GM19043 (cell line): ENCODE results near the gene PRTG.
"Not testable (repeated sequence)": the region's sequence is repeated elsewhere in the genome, so short reads cannot be mapped to it uniquely, and the experiment has no call there.

Experiments
- ATAC-seq: cut with Tn5 transposase; IDR thresholded peaks from one replicate; pipeline ENCODE4 v1.9.1; 2021; ENCODE audit warnings: low read depth; ENCODE audit not compliant: unreplicated experiment

Gene PRTG

DNA sequence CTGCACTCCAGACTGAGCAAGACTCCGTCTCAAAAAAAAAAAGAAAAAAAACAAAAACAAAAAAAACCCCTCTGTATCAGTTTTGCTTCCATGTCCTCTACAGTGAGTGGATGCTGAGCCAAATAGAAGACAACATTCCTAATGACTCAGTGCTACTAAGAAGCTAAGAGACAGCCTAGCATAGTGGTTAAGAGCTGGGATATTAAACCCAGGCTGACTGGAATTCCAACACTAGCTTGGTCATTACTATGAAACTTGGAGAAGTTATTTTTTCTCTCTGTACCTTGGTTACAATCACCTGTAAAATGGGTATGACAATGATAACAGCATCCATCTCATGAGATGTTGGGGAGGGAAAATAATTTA is 93.9 kb downstream of the PRTG start:
- no peak for ATAC-seq

DNA sequence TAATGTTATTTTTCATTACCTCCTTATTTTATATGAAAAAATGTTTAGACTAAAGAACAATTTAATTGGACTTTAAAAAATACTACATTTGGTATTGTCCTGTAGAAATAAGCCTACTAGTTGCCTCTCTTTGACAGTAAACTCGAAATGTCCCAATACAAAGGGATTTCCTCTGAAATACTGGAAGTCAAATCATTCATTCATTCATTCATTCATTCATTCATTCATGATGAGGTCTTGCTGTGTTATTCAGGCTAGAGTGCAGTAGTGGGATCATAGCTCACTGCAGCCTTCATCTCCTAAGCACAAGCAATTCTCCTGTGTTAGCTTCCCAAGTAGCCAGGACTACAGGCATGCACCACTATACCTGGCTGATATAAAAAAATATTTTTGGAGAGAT is 104.2 kb downstream of the PRTG start:
- ATAC-seq, result no peak

DNA sequence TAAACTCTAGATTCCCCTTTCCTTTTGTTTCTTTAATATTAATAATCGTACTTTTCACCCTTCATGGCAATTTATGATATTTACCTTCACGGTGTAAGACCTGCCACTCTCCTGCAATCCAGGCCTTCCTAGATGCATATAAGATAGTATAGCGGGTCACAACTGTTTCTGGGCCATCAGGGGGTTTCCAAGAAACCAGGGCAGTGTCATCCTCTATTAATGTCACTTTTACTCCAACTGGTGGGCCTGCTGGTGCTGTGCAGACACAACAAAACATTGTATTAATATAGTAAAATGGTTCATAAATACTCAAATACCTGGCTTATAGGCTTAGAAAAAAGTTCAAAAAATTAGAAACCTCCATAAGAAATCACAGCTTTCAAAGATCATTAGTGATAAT is 105.9 kb downstream of the PRTG start:
- no peak for ATAC-seq

DNA sequence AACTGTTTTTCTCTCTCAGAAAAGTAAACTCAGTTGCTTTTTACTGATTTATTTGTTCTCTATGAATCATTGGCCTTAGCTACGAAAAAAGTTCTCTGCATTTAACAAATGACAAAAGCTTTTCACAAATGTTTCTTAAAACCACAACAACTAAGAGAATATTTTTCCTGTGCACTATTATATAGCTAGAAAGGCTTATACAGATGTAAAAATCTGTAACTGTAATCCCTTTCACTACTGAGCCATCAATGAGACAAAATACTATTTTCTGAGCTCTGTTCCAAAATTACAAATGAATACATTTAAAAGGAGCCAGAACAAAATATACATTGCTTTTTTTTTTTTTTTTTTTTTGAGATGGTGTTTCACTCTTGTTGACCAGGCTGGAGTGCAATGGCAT is 109.2 kb downstream of the PRTG start:
- ATAC-seq, result no peak

DNA sequence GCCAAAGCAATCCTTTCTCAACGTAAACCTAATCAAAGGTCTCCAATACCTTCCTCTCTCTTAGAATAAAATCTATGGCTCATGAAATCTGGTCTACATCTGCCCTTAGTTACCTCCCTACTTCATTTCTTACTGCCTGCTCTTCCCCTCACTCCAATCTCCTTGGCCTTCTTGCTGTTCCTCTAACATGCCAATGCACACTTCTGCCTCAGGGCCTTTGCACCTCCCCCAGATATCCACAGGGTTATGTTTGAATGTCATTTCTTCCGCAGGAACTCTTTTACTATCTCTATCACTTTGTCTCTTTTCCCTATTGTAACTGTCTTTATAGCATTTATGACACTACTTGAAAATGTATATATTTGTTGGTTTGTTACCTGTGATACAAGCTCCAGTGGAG is 110.5 kb downstream of the PRTG start:
- no peak for ATAC-seq

DNA sequence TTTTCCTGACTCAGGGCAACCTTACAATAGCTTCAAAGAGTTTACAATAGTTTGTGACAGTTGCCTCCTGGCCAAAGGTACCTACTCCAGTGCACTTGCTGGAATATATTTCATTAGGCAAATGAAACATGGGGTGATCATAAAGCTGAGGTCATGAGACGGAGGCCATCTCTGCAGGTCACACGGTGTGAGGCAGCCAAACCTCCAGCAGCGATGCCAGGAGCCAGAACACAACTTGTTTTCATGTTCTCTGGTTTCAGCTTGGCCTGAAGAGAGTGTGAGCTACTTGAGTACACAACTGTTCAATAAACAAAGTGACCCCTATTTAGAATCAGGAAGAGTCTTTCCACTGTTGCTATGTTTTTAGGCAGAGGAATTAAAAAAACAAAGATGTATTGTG is 112.1 kb downstream of the PRTG start:
- ATAC-seq, result no peak

DNA sequence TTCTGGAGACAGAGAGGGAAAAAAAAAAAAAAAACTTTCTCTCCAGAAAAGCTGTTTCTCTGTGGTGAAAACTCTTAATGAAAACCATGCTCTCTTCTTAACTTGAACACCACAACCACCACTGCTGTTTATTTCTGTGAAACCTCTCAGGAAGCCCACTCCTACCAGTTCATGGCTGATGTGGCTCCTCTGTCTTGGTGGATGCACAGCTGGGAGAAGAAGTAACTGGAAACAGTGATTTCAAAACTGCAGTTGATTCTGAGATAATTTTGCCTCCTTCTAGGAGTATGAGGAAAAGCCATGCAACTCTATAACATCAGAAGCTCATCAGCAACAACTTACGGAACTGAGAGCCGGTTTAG is 114.6 kb downstream of the PRTG start:
- ATAC-seq, result no peak

DNA sequence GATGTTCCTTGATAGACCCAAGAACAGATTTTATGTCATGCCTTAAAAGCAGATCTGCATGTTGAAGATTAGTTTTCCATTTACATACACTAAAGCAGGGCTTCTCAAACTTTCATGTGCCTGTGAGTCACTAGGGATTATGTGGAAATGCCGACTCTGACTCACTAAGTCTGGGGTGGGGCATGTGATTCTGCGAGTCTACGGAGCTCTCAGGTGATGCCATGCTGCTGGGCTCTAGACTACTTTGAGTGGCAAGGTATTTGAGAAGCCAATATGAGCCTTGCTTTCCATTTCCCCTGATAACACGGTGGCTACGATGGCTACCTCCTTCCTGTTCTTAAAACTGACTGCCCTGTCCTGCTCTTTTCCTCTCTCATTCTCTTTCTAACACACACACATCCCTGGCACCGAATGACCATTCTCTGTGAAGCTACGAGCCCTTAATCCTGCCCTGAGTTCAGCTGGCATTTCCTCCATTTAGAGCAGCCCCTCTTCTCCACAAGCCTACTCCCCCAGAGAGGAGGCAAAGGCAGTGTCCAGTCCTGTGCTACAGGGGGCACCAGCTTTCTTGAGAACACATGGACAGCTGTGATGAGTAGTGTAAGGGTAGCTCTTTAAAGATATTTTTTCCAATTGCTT is 115.1 kb downstream of the PRTG start:
- no peak for ATAC-seq

DNA sequence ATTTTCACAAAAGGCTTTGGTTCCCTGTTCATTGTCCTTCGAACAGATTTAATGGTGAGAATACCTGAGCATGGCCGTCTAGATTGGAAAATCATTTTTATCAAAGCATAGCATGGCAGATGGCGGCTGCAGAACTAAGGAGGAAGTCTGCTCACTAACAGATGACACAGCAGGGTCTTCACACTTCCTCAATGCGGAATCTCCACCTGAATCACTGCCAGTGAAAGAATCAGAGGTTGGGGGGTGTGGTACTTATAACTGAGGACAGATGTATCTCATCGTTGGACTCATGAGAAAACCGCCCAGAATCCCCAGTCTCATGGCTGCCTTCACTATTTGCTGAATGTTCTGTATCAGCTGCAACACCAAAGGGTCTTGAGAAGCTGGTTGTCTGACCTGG is 123.2 kb downstream of the PRTG start:
- no peak for ATAC-seq

DNA sequence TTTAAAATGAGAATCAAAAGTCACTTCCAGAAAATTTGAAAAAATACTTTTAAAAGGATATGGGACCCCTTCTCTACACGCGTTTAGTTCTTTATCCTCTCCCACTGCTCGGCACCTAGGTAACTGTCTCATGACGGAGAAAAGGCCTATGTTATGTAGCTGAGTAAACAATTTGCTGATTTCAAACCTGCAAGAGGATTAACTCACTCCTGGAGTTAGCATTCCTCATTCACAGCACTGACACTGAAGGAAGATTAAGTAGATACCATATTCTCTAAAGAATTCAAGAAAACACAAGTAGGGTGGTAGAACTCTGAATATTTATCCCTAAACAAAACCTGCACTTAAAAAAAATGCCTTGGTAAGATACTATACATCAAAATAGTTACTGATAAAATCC is 124.6 kb downstream of the PRTG start:
- no peak for ATAC-seq

DNA sequence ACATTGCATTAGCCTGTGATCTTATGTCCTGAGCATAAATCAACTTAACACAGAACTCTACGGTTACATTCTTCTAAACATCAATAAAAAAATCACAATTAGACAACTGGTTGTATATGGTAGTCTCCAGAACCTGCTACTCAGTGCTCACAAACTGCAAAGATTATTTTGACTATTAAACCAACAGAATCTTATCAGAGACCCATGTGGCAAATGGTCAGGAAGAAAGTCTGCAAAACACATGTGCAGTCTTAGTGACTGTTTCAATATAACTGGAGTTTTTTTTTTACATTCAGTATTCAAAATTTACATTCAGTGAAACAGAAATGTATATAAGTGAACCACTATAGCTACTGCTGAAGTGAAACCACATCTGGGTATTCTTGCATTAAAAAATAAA is 127.5 kb downstream of the PRTG start:
- no peak for ATAC-seq

DNA sequence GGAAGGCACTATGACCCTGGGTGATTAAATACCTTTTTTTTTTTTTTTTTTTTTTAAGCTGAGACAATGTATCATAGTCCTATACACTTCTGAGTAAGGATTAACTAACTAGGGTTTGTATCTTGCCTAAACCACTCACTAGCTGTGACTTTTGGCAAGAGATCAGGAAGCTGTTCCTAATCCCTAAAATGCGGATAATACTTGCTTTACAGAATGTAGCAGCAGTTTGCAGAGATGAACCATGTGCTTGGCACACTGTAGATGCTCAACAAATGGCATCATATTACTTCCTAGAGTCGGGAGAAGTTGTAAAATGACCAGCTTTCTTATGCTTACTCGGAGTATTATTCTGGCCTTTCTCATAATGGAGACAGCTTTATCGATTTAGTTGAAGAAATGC is 129.2 kb downstream of the PRTG start:
- no peak for ATAC-seq

DNA sequence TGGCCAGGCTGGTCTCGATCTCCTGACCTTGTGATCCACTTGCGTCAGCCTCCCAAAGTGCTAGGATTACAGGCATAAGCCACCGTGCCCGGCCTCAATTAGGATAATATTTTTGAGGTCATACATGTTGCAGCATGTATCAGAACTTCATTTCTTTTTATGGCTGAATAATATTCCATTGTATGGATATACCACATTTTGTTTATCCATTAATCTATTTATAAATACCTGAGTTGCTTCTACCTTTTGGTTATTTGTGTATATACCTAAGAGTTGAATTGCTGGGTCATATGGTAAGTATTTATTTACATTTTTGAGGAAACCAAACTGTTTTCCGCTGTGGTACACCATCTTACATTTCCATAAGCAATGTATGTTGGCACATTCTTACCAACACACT is 136.7 kb downstream of the PRTG start:
- ATAC-seq, result no peak

DNA sequence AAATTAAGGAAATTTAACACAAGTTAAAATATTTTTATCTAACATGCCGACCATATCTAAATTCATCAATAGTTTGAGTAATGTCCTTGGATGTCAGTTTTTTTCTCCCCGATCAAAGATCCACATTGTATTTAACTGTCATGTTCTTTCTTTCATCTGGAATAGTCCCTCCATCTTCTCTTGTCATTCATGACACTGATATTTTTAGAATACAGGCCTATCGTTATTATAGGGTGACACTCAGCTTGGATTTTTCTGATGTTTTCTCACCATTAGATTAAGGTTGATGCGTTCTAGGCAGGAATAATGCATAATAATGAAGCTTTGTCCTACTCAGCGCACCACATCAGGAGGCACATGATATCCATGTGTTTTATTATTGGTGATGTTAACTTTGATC is 141.6 kb downstream of the PRTG start:
- ATAC-seq, result no peak

DNA sequence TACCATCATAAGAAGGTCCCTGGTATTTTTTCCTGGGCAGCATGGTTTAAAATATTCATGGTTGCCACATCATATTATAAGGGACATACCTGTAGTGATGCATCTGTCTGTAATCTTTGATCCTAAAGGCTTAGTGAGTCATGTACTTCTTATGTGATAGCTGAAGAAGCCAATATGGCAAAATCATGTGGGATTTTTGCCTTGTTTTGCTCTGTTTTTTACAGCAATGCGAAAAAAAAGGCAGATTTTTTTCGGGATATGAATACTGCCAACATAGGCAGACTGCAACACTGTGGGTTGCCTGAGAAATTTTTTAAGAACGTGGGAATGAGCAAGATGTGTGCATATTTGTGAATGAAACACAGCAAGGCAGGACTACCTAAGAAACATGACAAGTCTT is 143.5 kb downstream of the PRTG start:
- no peak for ATAC-seq

DNA sequence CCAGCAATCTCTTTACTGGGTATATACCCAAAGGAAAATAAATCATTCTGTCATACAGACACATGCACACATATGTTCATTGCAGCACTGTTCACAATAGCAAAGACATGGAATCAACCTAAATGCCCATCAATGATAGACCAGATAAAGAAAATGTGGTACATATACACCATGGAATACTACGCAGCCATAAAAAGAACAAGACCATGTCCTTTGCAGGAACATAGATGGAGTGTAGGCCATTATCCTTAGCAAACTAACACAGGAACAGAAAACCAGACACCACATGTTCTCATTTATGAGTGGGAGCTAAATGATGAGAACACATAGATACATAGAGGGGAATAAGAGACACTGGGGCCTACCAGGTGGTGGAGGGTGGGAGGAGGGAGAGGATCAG is 149.9 kb downstream of the PRTG start:
- not testable (repeated sequence) for ATAC-seq

DNA sequence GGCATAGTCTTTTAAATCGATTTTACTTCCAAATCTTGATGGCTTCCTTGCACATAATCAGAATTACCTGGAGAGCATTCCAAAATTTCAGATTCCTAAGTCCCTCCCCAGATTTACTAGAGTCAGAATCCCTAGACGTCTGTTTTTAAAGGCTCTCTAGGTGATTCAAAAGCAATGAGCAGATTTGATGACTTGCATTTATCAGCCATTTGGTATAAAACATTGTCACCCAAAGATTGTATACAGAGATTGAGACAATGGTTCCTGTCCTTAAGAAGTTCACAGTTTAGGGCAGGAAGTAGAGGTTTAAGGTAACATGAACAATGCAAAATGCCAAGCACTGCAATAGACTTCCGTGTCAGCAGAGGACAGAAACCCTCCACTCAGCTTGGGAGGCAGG is 152.2 kb downstream of the PRTG start:
- no peak for ATAC-seq

DNA sequence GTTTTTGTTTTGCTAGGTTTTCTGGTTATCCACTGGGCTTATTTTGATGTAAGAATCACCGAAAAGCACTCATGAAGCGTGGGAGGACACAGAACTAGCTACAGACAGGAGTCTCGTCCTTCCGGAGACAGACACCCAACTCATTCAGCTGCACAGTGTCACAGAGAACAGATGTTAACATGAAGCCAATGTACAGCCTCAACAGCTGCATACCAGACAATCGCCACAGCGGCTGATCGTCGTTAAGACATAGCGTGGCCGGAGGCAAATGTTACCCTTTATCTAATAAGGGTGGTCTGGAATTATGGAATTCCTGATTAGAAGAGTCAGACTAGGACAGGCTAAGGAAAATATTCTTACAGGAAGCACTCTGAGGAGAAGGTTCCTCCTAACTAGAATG is 153.7 kb downstream of the PRTG start:
- ATAC-seq, result no peak

DNA sequence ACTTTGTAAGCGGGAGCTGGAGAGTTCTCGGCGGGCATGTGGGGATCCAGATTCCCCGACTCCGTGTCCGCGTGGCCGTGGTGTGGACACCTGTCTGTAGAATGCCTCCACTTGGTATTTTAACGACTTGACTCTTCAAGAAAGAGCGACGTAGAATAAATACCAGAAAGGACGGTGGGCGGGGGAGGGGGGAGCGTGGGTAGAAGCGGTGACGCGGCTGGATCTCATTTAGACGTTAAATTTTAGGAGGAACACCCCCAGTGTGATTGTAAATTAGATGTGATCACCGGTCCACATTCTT is 154.2 kb downstream of the PRTG start:
- ATAC-seq, result no peak

DNA sequence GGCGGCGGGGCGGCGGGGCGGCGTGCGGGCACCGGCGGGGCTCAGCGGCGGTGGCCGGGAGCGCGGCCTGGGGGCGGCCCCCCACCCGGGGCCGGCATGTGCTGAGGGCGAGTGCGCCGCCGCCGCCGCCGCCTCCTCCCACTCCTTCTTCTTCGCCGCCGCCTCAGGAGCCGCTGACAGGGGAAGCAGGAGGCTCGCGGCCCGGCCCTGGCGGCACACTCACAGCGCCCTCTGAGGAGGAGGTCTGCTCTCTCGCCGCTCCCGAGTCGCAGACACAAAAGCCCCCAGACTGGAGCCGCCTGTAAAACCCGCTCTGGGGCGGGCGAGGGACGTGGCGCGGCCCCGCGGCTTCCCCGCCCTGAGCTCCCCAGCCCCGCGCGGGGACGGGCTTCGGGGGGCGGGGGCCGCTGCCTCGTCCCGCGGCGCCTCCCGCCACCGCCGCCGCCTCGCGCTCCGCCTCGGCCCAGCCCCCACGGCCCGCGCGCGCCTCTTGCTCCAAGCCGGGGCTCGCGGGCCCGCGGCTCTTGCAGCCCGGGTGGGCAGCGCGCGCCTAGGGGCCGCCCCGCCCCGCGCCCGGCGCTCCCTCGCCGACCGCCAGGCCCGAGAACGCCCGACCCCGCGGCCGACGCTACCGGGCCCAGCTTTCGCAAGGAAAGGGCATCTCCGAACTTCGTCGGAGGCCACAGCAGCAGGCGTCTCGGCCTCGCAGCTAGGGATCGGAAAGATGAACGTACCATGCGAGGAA is 154.7 kb downstream of the PRTG start, which contains the start of gene PYGO1:
Gene PYGO1, minus strand, starts transcription at position 276 of the 745 bp plus-strand sequence. CDS start 462 bp downstream, outside the sequence.
- no peak for ATAC-seq

DNA sequence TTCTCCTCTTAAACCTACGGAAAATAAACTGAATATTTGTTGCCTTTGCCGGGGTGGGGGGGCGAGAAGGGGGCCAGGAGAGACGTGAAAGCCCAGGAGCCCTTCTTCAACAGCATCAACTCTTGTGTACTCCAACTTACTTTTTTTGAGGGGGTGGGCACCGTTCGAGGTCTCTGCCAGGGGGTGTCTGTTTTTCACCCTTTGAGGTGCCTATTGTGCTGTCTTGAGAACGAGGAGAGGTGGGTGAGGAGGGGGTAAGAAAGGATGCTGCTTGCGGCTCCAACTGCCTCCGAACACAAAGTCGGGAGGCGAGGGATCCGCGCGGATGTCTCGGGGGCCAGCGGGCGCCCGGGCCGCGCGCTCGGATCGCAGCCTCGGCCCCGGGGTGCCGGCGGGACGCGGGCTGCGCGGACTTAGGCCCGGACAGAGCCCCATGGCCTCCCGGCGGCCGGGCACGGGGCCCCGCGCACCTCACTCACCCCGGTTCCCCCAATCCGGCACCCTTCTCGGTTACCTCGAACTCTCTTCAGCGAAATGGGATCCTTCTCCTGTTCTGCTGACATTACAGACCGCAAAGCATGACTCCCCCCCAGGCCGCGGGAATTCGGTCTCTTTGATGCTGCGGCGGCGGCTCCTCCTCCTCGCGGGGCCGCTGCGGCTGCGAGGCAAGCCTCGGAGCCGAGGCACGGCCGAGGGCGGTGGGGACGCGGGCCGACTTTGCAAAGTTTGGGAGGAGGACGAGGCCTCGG is 155.5 kb downstream of the PRTG start:
- ATAC-seq, result no peak

DNA sequence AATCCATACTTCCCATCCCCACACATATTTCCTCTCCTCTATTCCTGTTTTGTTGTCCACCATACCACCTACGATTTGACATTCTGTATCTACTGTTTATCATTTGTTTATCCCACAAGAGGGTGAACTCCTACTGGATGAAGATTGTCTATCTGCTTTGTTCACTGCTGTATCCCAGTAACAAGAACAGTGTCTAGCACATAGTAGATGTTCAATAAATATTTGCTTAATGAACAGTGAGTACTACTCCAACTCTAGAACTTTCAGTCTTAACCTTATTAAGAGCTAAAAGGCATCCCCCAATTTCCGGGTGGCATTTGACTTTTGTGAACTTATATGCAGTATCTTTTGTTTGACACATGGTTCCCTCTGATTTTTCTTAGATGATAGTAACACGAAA is 156.1 kb downstream of the PRTG start:
- ATAC-seq, result no peak
